Astrocyte of the spinal cord (primary cell): ENCODE data around the gene TMEM239.

Experiments
- DNase-seq: peaks from one replicate; pipeline ENCODE4 v3.0.0; 2011; ENCODE audit warnings: low read depth, low spot score
- H3K4me3 ChIP-seq: 2 replicates; pipeline ENCODE4 v1.5.1; 2011; ENCODE audit warnings: low read depth, mild to moderate bottlenecking, low read length, moderate library complexity
- in situ Hi-C: cut with HindIII; loops from 2 replicates; pipeline ENCODE4 v1.10.0; 2017; ENCODE audit warnings: low sequenced_read_pairs
- TF ChIP-seq, protein P1 (sequence below): IDR thresholded peaks from 2 replicates; pipeline ENCODE4 v1.5.1; 2012; ENCODE audit warnings: low read depth, mild to moderate bottlenecking, low read length, inconsistent platforms

The TMEM239 gene

DNA sequence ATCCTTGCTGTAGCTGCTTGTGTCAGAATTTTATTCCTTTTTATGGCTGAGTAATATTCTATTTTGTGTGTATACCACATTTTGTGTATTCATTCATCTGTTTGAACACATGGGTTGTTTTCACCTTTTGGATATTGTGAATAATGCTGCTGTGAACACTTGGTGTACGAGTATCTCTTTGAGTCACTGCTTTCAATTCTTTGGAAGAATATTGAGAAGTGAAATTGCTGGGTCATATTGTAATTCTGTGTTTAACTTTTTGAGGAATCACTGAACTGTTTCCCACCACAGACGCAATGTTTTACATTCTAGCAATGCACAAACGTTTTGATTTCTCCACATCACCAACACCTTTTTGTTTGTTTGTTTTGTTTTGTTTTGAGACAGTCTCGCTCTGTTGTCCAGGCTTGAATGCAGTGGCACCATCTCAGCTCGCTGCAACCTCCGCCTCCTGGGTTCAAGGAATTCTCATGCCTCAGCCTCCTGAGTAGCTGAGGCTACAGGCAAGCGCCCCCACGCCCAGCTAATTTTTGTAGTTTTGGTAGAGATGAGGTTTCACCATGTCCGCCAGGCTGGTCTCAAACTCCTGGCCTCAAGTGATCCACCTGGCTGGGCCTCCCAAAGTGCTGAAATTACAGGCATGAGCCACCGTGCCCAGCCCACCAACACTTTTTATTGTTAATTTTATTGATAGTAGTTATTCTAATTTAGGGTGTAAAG lies 37.4 kb upstream of the TMEM239 start:
- no peak for DNase-seq
- in situ Hi-C loops, result no loop called here
- no peak overlapping the region for H3K4me3 ChIP-seq
- TF ChIP-seq, protein P1, sequence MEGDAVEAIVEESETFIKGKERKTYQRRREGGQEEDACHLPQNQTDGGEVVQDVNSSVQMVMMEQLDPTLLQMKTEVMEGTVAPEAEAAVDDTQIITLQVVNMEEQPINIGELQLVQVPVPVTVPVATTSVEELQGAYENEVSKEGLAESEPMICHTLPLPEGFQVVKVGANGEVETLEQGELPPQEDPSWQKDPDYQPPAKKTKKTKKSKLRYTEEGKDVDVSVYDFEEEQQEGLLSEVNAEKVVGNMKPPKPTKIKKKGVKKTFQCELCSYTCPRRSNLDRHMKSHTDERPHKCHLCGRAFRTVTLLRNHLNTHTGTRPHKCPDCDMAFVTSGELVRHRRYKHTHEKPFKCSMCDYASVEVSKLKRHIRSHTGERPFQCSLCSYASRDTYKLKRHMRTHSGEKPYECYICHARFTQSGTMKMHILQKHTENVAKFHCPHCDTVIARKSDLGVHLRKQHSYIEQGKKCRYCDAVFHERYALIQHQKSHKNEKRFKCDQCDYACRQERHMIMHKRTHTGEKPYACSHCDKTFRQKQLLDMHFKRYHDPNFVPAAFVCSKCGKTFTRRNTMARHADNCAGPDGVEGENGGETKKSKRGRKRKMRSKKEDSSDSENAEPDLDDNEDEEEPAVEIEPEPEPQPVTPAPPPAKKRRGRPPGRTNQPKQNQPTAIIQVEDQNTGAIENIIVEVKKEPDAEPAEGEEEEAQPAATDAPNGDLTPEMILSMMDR, result no peak

DNA sequence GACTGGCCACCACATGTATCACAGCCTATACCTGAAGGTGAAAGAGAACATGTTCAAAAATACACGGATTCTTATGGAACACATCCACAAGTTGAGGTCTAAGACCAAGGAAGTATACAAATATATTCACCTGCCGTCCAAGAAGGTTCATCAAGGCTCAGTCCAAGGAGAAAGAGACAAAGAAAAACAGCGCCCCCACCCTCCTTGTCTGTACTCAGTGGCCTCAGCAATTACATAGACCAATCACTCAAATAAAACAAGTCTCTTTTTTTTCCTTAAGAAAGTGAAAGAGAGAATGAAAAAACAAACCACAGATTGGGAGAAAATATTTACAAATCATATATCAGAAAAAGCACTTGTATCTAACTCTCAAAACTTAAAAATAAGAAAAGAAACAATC lies 35.2 kb upstream of the TMEM239 start:
- no peak overlapping the region for H3K4me3 ChIP-seq
- in situ Hi-C loops, result no loop called here
- no peak for DNase-seq
- TF ChIP-seq, protein P1, result no peak

DNA sequence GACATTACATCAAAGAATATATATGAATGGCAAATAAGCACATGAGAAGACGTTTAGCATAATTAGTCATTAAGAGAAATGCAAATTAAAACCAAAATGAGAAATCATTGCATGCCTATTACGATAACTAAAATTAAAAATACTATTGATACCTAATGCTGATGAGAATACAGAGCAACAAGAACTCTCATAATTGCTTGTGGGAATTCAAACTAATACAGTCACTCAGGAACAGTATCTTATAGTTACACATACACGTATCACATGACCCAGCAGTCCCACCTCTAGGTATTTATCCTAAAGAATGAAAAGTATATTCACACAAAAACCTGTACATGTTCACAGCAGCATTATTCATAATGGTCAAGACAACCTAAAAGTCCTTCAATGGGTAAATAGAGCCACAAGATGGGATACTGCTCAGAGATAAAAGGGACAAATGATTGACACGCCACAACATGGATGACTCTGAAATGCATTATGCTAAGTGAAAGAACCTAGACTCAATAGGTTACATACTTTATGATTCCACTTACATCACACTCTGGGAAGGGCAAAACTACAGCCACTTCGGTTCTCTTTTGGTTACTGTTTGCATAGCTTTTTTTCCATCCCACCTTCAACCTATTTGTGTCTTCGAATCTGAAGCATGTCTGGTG lies 32.1 kb upstream of the TMEM239 start:
- H3K4me3 ChIP-seq, result no peak overlapping the region
- in situ Hi-C loops, result no loop called here
- no peak for DNase-seq
- TF ChIP-seq, protein P1, result no peak

DNA sequence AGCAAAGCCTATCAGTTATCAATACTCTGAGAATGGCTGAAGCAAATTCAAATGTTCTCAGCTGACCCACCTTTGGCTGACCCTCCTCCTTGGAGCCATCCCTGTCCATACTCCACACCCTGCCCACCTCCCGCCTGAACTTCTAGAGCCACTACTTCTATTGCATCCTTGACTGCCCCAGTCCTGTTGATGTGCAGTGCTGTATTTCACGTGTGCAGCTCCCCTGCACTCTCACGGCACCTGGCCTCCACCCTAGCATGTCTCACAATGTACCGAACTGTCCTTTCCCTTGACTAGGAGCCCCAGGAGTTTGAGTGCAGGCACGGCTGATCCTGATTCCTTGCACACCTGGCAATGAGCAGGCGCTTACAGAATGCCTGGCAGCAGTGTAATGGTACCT lies 22.7 kb upstream of the TMEM239 start:
- DNase-seq, result no peak
- no peak overlapping the region for H3K4me3 ChIP-seq
- in situ Hi-C loops, result no loop called here
- TF ChIP-seq, protein P1, result no peak

DNA sequence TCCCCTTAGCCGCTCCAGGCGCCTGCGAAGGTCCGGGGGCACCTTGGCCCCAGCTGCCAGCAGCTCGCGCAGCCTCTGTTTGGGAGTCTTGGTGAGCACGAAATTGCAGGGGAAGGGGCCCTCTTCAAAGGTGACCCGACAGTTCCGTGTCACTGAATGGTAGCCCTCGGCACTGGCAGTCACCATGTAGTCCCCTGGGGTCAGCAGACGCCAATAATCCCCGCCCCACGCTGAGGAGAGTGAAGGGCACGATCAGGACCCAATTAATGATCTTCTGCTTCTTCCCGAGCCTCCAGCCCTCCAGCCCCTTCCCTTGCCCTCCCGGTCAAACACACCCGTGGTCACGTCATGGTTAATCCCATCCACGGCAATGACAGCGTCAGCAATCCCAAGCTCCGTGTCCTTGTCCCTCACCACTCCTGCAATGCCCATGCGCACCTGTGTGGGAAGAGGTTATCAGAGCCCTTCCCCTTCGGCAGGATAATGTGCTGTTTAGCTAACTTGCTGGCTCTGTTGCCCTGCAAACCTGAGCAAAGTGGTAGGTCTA lies 21.9 kb upstream of the TMEM239 start:
- TF ChIP-seq, protein P1, result no peak
- no peak for DNase-seq
- H3K4me3 ChIP-seq, result no peak overlapping the region
- in situ Hi-C loops, result no loop called here

DNA sequence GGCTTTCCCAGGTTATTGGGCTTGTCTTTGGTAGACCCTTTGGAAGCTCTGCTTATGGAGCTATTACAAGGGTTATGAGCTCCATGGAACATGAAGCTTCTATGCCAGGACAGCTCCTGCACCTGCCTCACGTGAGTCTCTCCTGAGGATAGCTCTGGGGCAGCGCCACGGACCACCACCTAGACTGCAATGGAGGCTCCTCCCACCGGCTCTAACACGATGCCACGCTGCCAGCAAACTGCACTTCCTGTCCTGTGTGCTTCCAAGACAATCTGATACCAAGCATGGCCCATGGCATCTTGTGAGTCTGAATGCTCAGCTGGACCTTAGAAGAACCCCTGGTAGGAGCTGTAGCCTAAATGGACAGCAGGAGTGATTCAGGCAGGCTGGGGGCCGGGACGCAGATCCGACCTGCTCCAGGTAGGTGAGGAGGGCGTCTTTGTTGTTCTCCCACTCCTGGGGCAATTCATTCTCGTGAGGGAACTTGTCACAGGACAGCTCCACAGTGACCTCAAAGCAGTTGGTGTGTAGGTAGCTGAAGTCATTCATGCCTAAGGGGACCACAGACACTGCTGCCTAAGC lies 21.2 kb upstream of the TMEM239 start:
- H3K4me3 ChIP-seq, result no peak overlapping the region
- in situ Hi-C loops, result no loop called here
- no peak for DNase-seq
- TF ChIP-seq, protein P1, result no peak
